HEK293 (cell line): ENCODE results near the gene GLIS1.

Experiments used
- CTCF ChIA-PET: fragments of 350-600 bp; formaldehyde crosslinking; extraction: SDS; loops from one replicate; lab custom pipeline; 2021; ENCODE audit warnings: antibody characterized with exemption; lab: Yijun Ruan, JAX
- POLR2A ChIA-PET: fragments of 300-600 bp; formaldehyde crosslinking; extraction: SDS; loops from one replicate; lab custom pipeline; 2020; ENCODE audit warnings: antibody characterized with exemption, inconsistent platforms; lab: Yijun Ruan, JAX
- H3K27ac ChIP-seq: fragments of 200-500 bp; sonication (Bioruptor generic); 2 replicates; pipeline ENCODE4 v1.5.1; 2014; ENCODE audit warnings: low read depth, low read length, control low read depth, inconsistent platforms; ENCODE audit errors: extremely low read depth
- H3K36me3 ChIP-seq, 2 experiments: fragments of 200-500 bp in 1 of 2; sonication (Bioruptor generic) in 1 of 2; 1 replicate in 1 of 2; 2 replicates in 1 of 2; pipeline ENCODE4 v1.5.1; 2014 to 2017; ENCODE audit warnings: inconsistent platforms in 2 of 2, low read length in 2 of 2; ENCODE audit not compliant: control insufficient read depth in 2 of 2, insufficient read depth in 1 of 2
- H3K4me1 ChIP-seq: fragments of 200-500 bp; sonication (Bioruptor generic); 2 replicates; pipeline ENCODE4 v1.5.1; 2014; ENCODE audit warnings: mild to moderate bottlenecking, low read length, inconsistent platforms; ENCODE audit not compliant: control insufficient read depth, insufficient read depth
- H3K4me3 ChIP-seq: 2 replicates; pipeline ENCODE4 v1.5.1; 2011; ENCODE audit warnings: low read depth, mild to moderate bottlenecking, control low read depth, low read length, moderate library complexity
- H3K9me3 ChIP-seq: fragments of 200-500 bp; sonication (Bioruptor generic); 2 replicates; pipeline ENCODE4 v1.5.1; 2014; ENCODE audit warnings: low read depth, low read length, inconsistent platforms; ENCODE audit not compliant: control insufficient read depth, insufficient read depth
- FEZF1 ChIP-seq: fragments of 450-650 bp; formaldehyde crosslinking; IDR thresholded peaks from 2 replicates; pipeline ENCODE4 v1.5.1; 2016; ENCODE audit warnings: missing biosample characterization, missing genetic modification characterization
- GLIS1 ChIP-seq: fragments of 450-650 bp; formaldehyde crosslinking; IDR thresholded peaks from 2 replicates; pipeline ENCODE4 v1.5.1; 2016; ENCODE audit warnings: missing biosample characterization, missing genetic modification characterization
- MEIS1 ChIP-seq: sonication (generic); formaldehyde crosslinking; IDR thresholded peaks from 2 replicates; pipeline ENCODE4 v1.8.1; 2022; ENCODE audit warnings: missing genetic modification reagents, mild to moderate bottlenecking, borderline replicate concordance
- OSR2 ChIP-seq: fragments of 450-650 bp; formaldehyde crosslinking; IDR thresholded peaks from 2 replicates; pipeline ENCODE4 v1.5.1; 2016; ENCODE audit warnings: missing biosample characterization, missing genetic modification characterization
- OVOL3 ChIP-seq: fragments of 450-650 bp; formaldehyde crosslinking; IDR thresholded peaks from 2 replicates; pipeline ENCODE4 v1.5.1; 2016; ENCODE audit warnings: missing biosample characterization, missing genetic modification characterization
- PRDM10 ChIP-seq: fragments of 450-650 bp; formaldehyde crosslinking; IDR thresholded peaks from 2 replicates; pipeline ENCODE4 v1.5.1; 2016; ENCODE audit warnings: missing biosample characterization, missing genetic modification characterization
- YY1 ChIP-seq: fragments of 450-650 bp; formaldehyde crosslinking; IDR thresholded peaks from 2 replicates; pipeline ENCODE4 v1.5.1; 2018; ENCODE audit warnings: missing biosample characterization, missing genetic modification characterization
- ZBTB1 ChIP-seq: fragments of 450-650 bp; formaldehyde crosslinking; IDR thresholded peaks from 2 replicates; pipeline ENCODE4 v1.5.1; 2016; ENCODE audit warnings: missing biosample characterization, missing genetic modification characterization
- ZNF121 ChIP-seq: fragments of 450-650 bp; formaldehyde crosslinking; IDR thresholded peaks from 2 replicates; pipeline ENCODE4 v1.5.1; 2016; ENCODE audit warnings: missing biosample characterization, missing genetic modification characterization
- ZNF133 ChIP-seq: fragments of 450-650 bp; formaldehyde crosslinking; IDR thresholded peaks from 2 replicates; pipeline ENCODE4 v1.5.1; 2016; ENCODE audit warnings: missing biosample characterization, missing genetic modification characterization
- ZNF174 ChIP-seq: fragments of 450-650 bp; formaldehyde crosslinking; IDR thresholded peaks from 2 replicates; pipeline ENCODE4 v1.5.0; 2017; ENCODE audit warnings: missing biosample characterization, mild to moderate bottlenecking, missing genetic modification characterization
- ZNF211 ChIP-seq: fragments of 450-650 bp; formaldehyde crosslinking; IDR thresholded peaks from 2 replicates; pipeline ENCODE4 v1.5.1; 2016; ENCODE audit warnings: low read depth, missing biosample characterization, missing genetic modification characterization
- ZNF214 ChIP-seq: fragments of 450-650 bp; formaldehyde crosslinking; IDR thresholded peaks from 2 replicates; pipeline ENCODE4 v1.5.1; 2017; ENCODE audit warnings: missing biosample characterization, mild to moderate bottlenecking, missing genetic modification characterization, borderline replicate concordance
- ZNF223 ChIP-seq: fragments of 450-650 bp; formaldehyde crosslinking; IDR thresholded peaks from 2 replicates; pipeline ENCODE4 v1.5.1; 2016; ENCODE audit warnings: missing biosample characterization, missing genetic modification characterization
- ZNF239 ChIP-seq: fragments of 450-650 bp; formaldehyde crosslinking; IDR thresholded peaks from 2 replicates; pipeline ENCODE4 v1.5.1; 2016; ENCODE audit warnings: missing biosample characterization, missing genetic modification characterization
- ZNF37A ChIP-seq: fragments of 450-650 bp; IDR thresholded peaks from 2 replicates; pipeline ENCODE4 v1.5.1; 2018; ENCODE audit warnings: missing biosample characterization, missing genetic modification characterization
- ZNF521 ChIP-seq: fragments of 450-650 bp; formaldehyde crosslinking; IDR thresholded peaks from 2 replicates; pipeline ENCODE4 v1.5.1; 2017; ENCODE audit warnings: missing biosample characterization, mild to moderate bottlenecking, missing genetic modification characterization
- ZNF530 ChIP-seq: fragments of 450-650 bp; formaldehyde crosslinking; IDR thresholded peaks from 2 replicates; pipeline ENCODE4 v1.5.1; 2016; ENCODE audit warnings: low read depth, missing biosample characterization, missing genetic modification characterization
- ZNF555 ChIP-seq: fragments of 450-650 bp; formaldehyde crosslinking; conservative IDR thresholded peaks from 2 replicates; pipeline ENCODE4 v1.5.1; 2017; ENCODE audit warnings: missing biosample characterization, mild to moderate bottlenecking, missing genetic modification characterization, inconsistent platforms
- ZNF610 ChIP-seq: fragments of 450-650 bp; formaldehyde crosslinking; IDR thresholded peaks from 2 replicates; pipeline ENCODE4 v1.5.1; 2016; ENCODE audit warnings: missing biosample characterization, missing genetic modification characterization, borderline replicate concordance
- ZNF660 ChIP-seq: fragments of 450-650 bp; IDR thresholded peaks from 2 replicates; pipeline ENCODE4 v1.5.1; 2018; ENCODE audit warnings: missing biosample characterization, mild to moderate bottlenecking, missing genetic modification characterization
- ZNF704 ChIP-seq: fragments of 450-650 bp; formaldehyde crosslinking; IDR thresholded peaks from 2 replicates; pipeline ENCODE4 v1.5.1; 2016; ENCODE audit warnings: missing biosample characterization, missing genetic modification characterization
- TF ChIP-seq, protein P1 (sequence below): fragments of 450-650 bp; formaldehyde crosslinking; IDR thresholded peaks from 2 replicates; pipeline ENCODE4 v1.5.1; 2017; ENCODE audit warnings: missing biosample characterization, missing genetic modification characterization
- TF ChIP-seq, protein P2 (sequence below): fragments of 450-650 bp; formaldehyde crosslinking; IDR thresholded peaks from 2 replicates; pipeline ENCODE4 v1.5.0; 2017; ENCODE audit warnings: missing biosample characterization, missing genetic modification characterization, borderline replicate concordance

The GLIS1 gene

GRCh38 chr1:53641481-53642214 is 97.3 kb downstream of the GLIS1 start:
- H3K4me3 ChIP-seq: no peak overlapping the region
- no peak overlapping the region for H3K27ac ChIP-seq
- H3K4me1 ChIP-seq: no peaks in the 10 kb centered on the region
- no peaks in the 10 kb centered on the region for H3K36me3 ChIP-seq
- TF ChIP-seq, protein P1, sequence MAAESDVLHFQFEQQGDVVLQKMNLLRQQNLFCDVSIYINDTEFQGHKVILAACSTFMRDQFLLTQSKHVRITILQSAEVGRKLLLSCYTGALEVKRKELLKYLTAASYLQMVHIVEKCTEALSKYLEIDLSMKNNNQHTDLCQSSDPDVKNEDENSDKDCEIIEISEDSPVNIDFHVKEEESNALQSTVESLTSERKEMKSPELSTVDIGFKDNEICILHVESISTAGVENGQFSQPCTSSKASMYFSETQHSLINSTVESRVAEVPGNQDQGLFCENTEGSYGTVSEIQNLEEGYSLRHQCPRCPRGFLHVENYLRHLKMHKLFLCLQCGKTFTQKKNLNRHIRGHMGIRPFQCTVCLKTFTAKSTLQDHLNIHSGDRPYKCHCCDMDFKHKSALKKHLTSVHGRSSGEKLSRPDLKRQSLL (tag by site-specific recombination): peak; percentile 64
- TF ChIP-seq ZNF37A (tag by site-specific recombination) (no peak), ZNF121 (tag by site-specific recombination) (no peak), ZNF211 (tag by site-specific recombination) (no peak), ZNF521 (tag by site-specific recombination) (no peak), ZNF133 (no peak)
- ChIA-PET POLR2A (no interaction called here), CTCF (no interaction called here)
- no peaks in the 10 kb centered on the region for H3K9me3 ChIP-seq

GRCh38 chr1:53640701-53641075 is 98.3 kb downstream of the GLIS1 start:
- H3K9me3 ChIP-seq: no peaks in the 10 kb centered on the region
- no peak overlapping the region for H3K4me3 ChIP-seq
- CTCF ChIA-PET: no interaction called here
- POLR2A ChIA-PET: no interaction called here
- H3K36me3 ChIP-seq: no peaks in the 10 kb centered on the region
- TF ChIP-seq ZNF555 (tag by site-specific recombination) (no peak), ZBTB1 (tag by site-specific recombination) (no peak), ZNF174 (no peak), ZNF704 (tag by site-specific recombination) (no peak), ZNF239 (no peak), ZNF530 (tag by site-specific recombination) (no peak), YY1 (tag by site-specific recombination) (no peak), FEZF1 (tag by site-specific recombination) (no peak), ZNF223 (tag by site-specific recombination) (no peak), OVOL3 (no peak), ZNF214 (tag by site-specific recombination) (no peak), OSR2 (no peak)
- no peaks in the 10 kb centered on the region for H3K4me1 ChIP-seq
- H3K27ac ChIP-seq: no peak overlapping the region

DNA sequence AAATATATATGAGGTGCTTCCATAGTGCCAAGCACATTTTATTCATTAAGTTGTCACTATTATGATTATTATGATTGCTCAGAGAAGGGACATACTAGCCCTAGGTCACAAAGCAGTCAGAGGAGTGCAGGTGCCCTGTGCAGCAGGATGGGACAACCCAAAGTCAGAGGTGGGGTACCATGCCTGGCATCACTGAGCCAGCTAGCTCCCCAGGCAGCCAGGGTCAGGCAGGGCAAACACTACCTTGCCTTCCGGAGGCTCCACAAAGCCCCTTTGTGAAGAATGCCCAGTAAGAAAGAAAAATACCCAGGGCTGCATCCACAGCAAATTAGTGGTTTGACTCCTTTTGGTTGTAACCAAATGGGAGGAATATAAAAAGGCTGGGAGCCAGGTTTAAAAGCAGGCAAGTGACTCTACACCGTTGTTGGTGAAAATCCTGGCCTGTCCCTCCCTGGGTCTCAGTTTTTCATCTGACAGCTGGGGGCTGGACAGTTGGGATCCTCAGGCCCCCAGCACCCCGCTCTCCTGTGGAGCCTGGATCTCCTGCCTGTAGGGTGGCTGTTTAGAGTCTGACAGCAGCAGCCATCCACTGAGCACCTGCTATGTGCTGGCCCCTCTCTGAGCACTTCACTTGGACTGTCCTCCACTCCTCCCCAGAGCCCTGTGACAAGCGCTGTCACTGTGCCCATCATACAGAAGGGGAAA is 98.8 kb downstream of the GLIS1 start:
- Histone ChIP-seq H3K9me3 (no peaks in the 10 kb centered on the region), H3K4me1 (no peaks in the 10 kb centered on the region), H3K4me3 (no peak overlapping the region), H3K36me3 (no peaks in the 10 kb centered on the region), H3K27ac (no peak overlapping the region)
- CTCF ChIA-PET: interaction anchor here (0.6 to 0.9 kb wide), 2 partner anchors 20 to 155 kb away, joined by 5 read pairs; no protein-coding TSS in a partner anchor
- POLR2A ChIA-PET: no interaction called here
- TF ChIP-seq, protein P2, sequence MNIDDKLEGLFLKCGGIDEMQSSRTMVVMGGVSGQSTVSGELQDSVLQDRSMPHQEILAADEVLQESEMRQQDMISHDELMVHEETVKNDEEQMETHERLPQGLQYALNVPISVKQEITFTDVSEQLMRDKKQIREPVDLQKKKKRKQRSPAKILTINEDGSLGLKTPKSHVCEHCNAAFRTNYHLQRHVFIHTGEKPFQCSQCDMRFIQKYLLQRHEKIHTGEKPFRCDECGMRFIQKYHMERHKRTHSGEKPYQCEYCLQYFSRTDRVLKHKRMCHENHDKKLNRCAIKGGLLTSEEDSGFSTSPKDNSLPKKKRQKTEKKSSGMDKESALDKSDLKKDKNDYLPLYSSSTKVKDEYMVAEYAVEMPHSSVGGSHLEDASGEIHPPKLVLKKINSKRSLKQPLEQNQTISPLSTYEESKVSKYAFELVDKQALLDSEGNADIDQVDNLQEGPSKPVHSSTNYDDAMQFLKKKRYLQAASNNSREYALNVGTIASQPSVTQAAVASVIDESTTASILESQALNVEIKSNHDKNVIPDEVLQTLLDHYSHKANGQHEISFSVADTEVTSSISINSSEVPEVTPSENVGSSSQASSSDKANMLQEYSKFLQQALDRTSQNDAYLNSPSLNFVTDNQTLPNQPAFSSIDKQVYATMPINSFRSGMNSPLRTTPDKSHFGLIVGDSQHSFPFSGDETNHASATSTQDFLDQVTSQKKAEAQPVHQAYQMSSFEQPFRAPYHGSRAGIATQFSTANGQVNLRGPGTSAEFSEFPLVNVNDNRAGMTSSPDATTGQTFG (tag by site-specific recombination): no peak
- 0 out of 2 replicates have a peak, but pooled peaks have one; percentile 33 for TF ChIP-seq GLIS1
- 0 out of 2 replicates have a peak, but pooled peaks have one; percentile 15 for TF ChIP-seq PRDM10 (tag by site-specific recombination)
- no peak for TF ChIP-seq ZNF660 (tag by site-specific recombination)
- TF ChIP-seq ZNF610 (tag by site-specific recombination): no peak
- TF ChIP-seq MEIS1 (CRISPR knock-in tag): no peak
